Left ventricle myocardium inferior (tissue), 1 donor: ENCODE data around the gene QSOX1. TPM values are rescaled to one million over a fixed set of nuclear protein-coding genes. Genes with fewer than 3 reads are reported as not detected.

Source experiments
- DNase-seq: peaks from one replicate; pipeline ENCODE4 v3.0.0-alpha.2; 2020
- H3K27ac ChIP-seq: fragments of 200-600 bp; replicated peaks from 2 replicates; pipeline ENCODE4 v1.8.0; 2021
- H3K27me3 ChIP-seq: fragments of 200-600 bp; 2 replicates; pipeline ENCODE4 v1.8.0; 2021; ENCODE audit warnings: low read depth
- H3K36me3 ChIP-seq: fragments of 200-600 bp; 2 replicates; pipeline ENCODE4 v1.8.0; 2021
- H3K4me1 ChIP-seq: fragments of 200-600 bp; 2 replicates; pipeline ENCODE4 v1.8.0; 2021
- H3K4me3 ChIP-seq: fragments of 200-600 bp; 2 replicates; pipeline ENCODE4 v1.8.0; 2021; ENCODE audit warnings: mild to moderate bottlenecking, moderate library complexity
- H3K9me3 ChIP-seq: fragments of 200-600 bp; replicated peaks from 2 replicates; pipeline ENCODE4 v1.8.0; 2021
- CTCF ChIP-seq: fragments of 200-600 bp; IDR thresholded peaks from 2 replicates; pipeline ENCODE4 v1.8.0; 2021; ENCODE audit warnings: antibody characterized with exemption, mild to moderate bottlenecking, borderline replicate concordance
- intact Hi-C: fragments of 100-400 bp; cut with micrococcal nuclease; formaldehyde crosslinking; loops from one replicate; pipeline ENCODE4 v1.11.0; 2022
- total RNA-seq: library from RNA; stranded (reverse); fragmentation: NEBNext Ultra II Directional; extraction: Animal tissue kit (Norgen Biotek cat#: 25700); gene quantifications from one replicate; pipeline ENCODE4 v1.2.1, GENCODE V29; 2021
- donor health status: DM: no; HTN: yes; CAD: no; lungs with severe emphysema.

QSOX1 gene
- total RNA-seq, 1 donor from 2014 or later = 102 TPM

GRCh38 chr1:180116964-180117763 lies 37.5 kb upstream of the QSOX1 start:
- Histone ChIP-seq H3K4me1 (peaks cover 48% of the 10 kb centered on the region), H3K9me3 (no peaks in the 10 kb centered on the region), H3K27me3 (no peaks in the 10 kb centered on the region), H3K27ac (peak overlapping the region; percentile 62), H3K4me3 (no peak overlapping the region), H3K36me3 (peaks cover 11% of the 10 kb centered on the region)
- DNase-seq = peak; percentile 22
- TF ChIP-seq CTCF = no peak
- intact Hi-C loops = no loop called here

GRCh38 chr1:180117764-180118116 lies 36.9 kb upstream of the QSOX1 start:
- no peak for TF ChIP-seq CTCF
- peaks cover 8% of the 10 kb centered on the region for H3K36me3 ChIP-seq
- H3K4me3 ChIP-seq = no peak overlapping the region
- intact Hi-C loops = no loop called here
- peak overlapping the region; percentile 62 for H3K27ac ChIP-seq
- no peaks in the 10 kb centered on the region for H3K9me3 ChIP-seq
- H3K4me1 ChIP-seq = peaks cover 43% of the 10 kb centered on the region
- no peaks in the 10 kb centered on the region for H3K27me3 ChIP-seq
- no peak for DNase-seq

- Histone ChIP-seq H3K9me3 (no peaks in the 10 kb centered on the region), H3K4me1 (peaks cover 22% of the 10 kb centered on the region), H3K27ac (no peak overlapping the region), H3K36me3 (peaks cover 3% of the 10 kb centered on the region), H3K27me3 (no peaks in the 10 kb centered on the region), H3K4me3 (no peak overlapping the region)
- no peak for DNase-seq
- intact Hi-C loops = no loop called here
- no peak for TF ChIP-seq CTCF
Measured at GRCh38 chr1:180119837-180120236, 34.8 kb upstream of the QSOX1 start.

- intact Hi-C loops = no loop called here
- TF ChIP-seq CTCF = no peak
Measured at GRCh38 chr1:180123463-180123936, 31.2 kb upstream of the QSOX1 start.

GRCh38 chr1:180130651-180131050 lies 24.0 kb upstream of the QSOX1 start:
- no peak overlapping the region for H3K27ac ChIP-seq
- no peaks in the 10 kb centered on the region for H3K4me1 ChIP-seq
- TF ChIP-seq CTCF = no peak
- intact Hi-C loops = no loop called here
- no peaks in the 10 kb centered on the region for H3K9me3 ChIP-seq
- DNase-seq = no peak
- no peaks in the 10 kb centered on the region for H3K36me3 ChIP-seq
- H3K4me3 ChIP-seq = no peak overlapping the region
- peaks cover 17% of the 10 kb centered on the region for H3K27me3 ChIP-seq

More at GRCh38 chr1:180123463-180123936, 31.2 kb upstream of the QSOX1 start:
- Histone ChIP-seq H3K36me3 (no peaks in the 10 kb centered on the region), H3K4me3 (no peak overlapping the region), H3K27ac (no peak overlapping the region), H3K9me3 (no peaks in the 10 kb centered on the region), H3K27me3 (no peaks in the 10 kb centered on the region), H3K4me1 (no peaks in the 10 kb centered on the region)
- no peak for DNase-seq
